KMS-11 (cell line): ENCODE measurements around the gene TUBGCP2.

Experiments
- H2AFZ ChIP-seq: fragments of 200-600 bp; sonication (generic); 2 replicates; pipeline ENCODE4 v1.6.1; 2016; ENCODE audit warnings: antibody characterized with exemption, mixed run types, low read depth
- H3K27ac ChIP-seq: fragments of 200-600 bp; sonication (generic); 2 replicates; pipeline ENCODE4 v1.6.1; 2016; ENCODE audit warnings: mild to moderate bottlenecking, mixed run types
- H3K27me3 ChIP-seq: fragments of 200-600 bp; sonication (generic); 2 replicates; pipeline ENCODE4 v1.6.1; 2017; ENCODE audit warnings: mild to moderate bottlenecking, low read depth, mixed run types, moderate library complexity; ENCODE audit not compliant: insufficient read depth
- H3K36me3 ChIP-seq: fragments of 200-600 bp; sonication (generic); 2 replicates; pipeline ENCODE4 v1.6.1; 2017; ENCODE audit warnings: mild to moderate bottlenecking, mixed run types; ENCODE audit not compliant: insufficient read depth
- H3K4me1 ChIP-seq: fragments of 200-600 bp; sonication (generic); 2 replicates; pipeline ENCODE4 v1.6.1; 2016; ENCODE audit warnings: mild to moderate bottlenecking, low read depth, mixed run types; ENCODE audit not compliant: poor library complexity, severe bottlenecking
- H3K4me2 ChIP-seq: fragments of 200-600 bp; sonication (generic); 2 replicates; pipeline ENCODE4 v1.7.0; 2016; ENCODE audit warnings: mild to moderate bottlenecking, mixed run types
- H3K4me3 ChIP-seq: fragments of 200-600 bp; sonication (generic); IDR thresholded peaks from 2 replicates; pipeline ENCODE4 v1.6.1; 2017; ENCODE audit warnings: low read depth, low read length, mixed read lengths; ENCODE audit not compliant: insufficient read depth
- H3K79me2 ChIP-seq: fragments of 200-600 bp; sonication (generic); 2 replicates; pipeline ENCODE4 v1.6.1; 2016; ENCODE audit warnings: low read depth, mixed run types; ENCODE audit not compliant: insufficient read depth
- H3K9ac ChIP-seq: fragments of 200-600 bp; sonication (generic); 2 replicates; pipeline ENCODE4 v1.6.1; 2016; ENCODE audit warnings: mild to moderate bottlenecking, mixed run types
- H4K20me1 ChIP-seq: fragments of 200-600 bp; sonication (generic); 2 replicates; pipeline ENCODE4 v1.6.1; 2016; ENCODE audit warnings: mild to moderate bottlenecking, mixed run types; ENCODE audit not compliant: insufficient read depth
- CTCF ChIP-seq: fragments of 200-600 bp; sonication (generic); conservative IDR thresholded peaks from 2 replicates; pipeline ENCODE4 v1.6.1; 2017; ENCODE audit warnings: low read depth, mild to moderate bottlenecking, antibody characterized with exemption, low read length, moderate library complexity, mixed read lengths

Gene TUBGCP2

GRCh38 chr10:133281628-133282372 lies 26.9 kb downstream of the TUBGCP2 start:
- Histone ChIP-seq H3K4me1 (peaks cover 39% of the 10 kb centered on the region), H4K20me1 (no peaks in the 10 kb centered on the region), H3K4me2 (no peak overlapping the region), H3K27ac (no peak overlapping the region), H2AFZ (no peak overlapping the region), H3K9ac (no peak overlapping the region), H3K4me3 (no peak overlapping the region), H3K36me3 (no peaks in the 10 kb centered on the region), H3K79me2 (no peaks in the 10 kb centered on the region), H3K27me3 (no peaks in the 10 kb centered on the region)
- no peak for TF ChIP-seq CTCF

DNA sequence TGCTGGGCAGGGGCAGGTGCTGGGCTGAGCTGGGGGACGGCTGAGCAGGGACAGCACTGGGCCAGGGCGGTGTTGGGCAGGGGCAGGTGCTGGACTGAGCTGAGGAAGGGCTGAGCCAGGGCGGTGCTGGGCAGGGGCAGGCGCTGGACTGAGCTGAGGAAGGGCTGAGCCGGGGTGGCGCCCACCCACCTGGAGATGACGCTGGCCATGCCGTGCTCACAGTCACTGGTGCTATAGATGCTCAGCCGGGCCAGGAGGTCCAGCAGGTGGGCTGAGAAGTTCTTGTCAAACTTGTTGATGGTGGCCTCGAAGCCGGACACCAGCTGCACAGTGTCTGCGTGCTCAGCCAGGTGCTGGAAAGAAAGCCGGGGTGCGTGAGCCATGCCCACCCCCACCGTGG lies 27.6 kb downstream of the TUBGCP2 start:
- H3K79me2 ChIP-seq = no peaks in the 10 kb centered on the region
- no peak overlapping the region for H3K9ac ChIP-seq
- H3K4me2 ChIP-seq = no peak overlapping the region
- no peak overlapping the region for H3K4me3 ChIP-seq
- no peaks in the 10 kb centered on the region for H4K20me1 ChIP-seq
- H3K27ac ChIP-seq = no peak overlapping the region
- H3K36me3 ChIP-seq = no peaks in the 10 kb centered on the region
- peaks cover 45% of the 10 kb centered on the region for H3K4me1 ChIP-seq
- TF ChIP-seq CTCF = no peak
- H2AFZ ChIP-seq = no peak overlapping the region
- H3K27me3 ChIP-seq = no peaks in the 10 kb centered on the region

DNA sequence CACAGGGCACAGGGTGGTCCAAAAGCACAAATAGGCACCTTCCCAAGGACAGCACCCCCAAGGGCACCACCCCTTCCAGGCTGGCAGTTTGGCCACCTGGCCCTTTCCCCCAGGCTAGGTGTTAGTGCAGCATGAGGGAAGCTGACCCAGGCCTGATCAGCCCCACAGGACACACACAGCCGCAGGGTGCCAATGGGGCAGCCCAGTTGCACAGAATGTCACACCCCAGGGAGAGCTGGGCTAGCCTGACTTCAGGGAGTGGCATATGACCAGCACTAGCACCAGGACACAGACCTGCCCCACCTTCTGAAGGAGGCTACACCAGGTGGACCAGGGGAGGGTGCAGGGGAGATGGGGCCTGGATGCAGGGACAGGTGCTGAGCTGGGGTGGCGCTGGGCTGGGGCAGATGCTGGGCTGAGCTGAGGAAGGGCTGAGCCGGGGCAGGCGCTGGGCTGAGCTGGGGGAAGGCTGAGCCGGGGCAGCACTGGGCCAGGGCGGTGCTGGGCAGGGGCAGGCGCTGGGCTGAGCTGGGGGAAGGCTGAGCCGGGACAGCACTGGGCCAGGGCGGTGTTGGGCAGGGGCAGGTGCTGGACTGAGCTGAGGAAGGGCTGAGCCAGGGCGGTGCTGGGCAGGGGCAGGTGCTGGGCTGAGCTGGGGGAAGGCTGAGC lies 28.1 kb downstream of the TUBGCP2 start:
- H3K36me3 ChIP-seq = no peaks in the 10 kb centered on the region
- no peak overlapping the region for H2AFZ ChIP-seq
- no peak overlapping the region for H3K4me3 ChIP-seq
- no peaks in the 10 kb centered on the region for H3K79me2 ChIP-seq
- peaks cover 51% of the 10 kb centered on the region for H3K4me1 ChIP-seq
- H4K20me1 ChIP-seq = no peaks in the 10 kb centered on the region
- no peaks in the 10 kb centered on the region for H3K27me3 ChIP-seq
- TF ChIP-seq CTCF = no peak
- H3K4me2 ChIP-seq = no peak overlapping the region
- H3K27ac ChIP-seq = no peak overlapping the region
- H3K9ac ChIP-seq = no peak overlapping the region

- peaks cover 55% of the 10 kb centered on the region for H3K4me1 ChIP-seq
- H3K27me3 ChIP-seq = no peaks in the 10 kb centered on the region
- peak overlapping the region; percentile 89 for H3K4me2 ChIP-seq
- H3K27ac ChIP-seq = peak overlapping the region; percentile 82
- H3K79me2 ChIP-seq = no peaks in the 10 kb centered on the region
- no peak overlapping the region for H3K4me3 ChIP-seq
- no peak overlapping the region for H3K9ac ChIP-seq
- no peaks in the 10 kb centered on the region for H4K20me1 ChIP-seq
- no peak for TF ChIP-seq CTCF
- H3K36me3 ChIP-seq = no peaks in the 10 kb centered on the region
- no peak overlapping the region for H2AFZ ChIP-seq
Observed at GRCh38 chr10:133279326-133280226, 29.1 kb downstream of the TUBGCP2 start.
